HG02938 (cell line): ENCODE measurements around the gene KCNH2.

Source experiments
- ATAC-seq: cut with Tn5 transposase; IDR thresholded peaks from one replicate; pipeline ENCODE4 v1.9.1; 2021; ENCODE audit warnings: mild to moderate bottlenecking, moderate library complexity; ENCODE audit not compliant: unreplicated experiment

Gene KCNH2

GRCh38 chr7:150950496-150951180 is 27.5 kb downstream of the KCNH2 start:
- no peak for ATAC-seq

- no peak for ATAC-seq
These were observed 28.1 kb downstream of the KCNH2 start for GRCh38 chr7:150949971-150950491.

GRCh38 chr7:150949564-150949963 is 28.6 kb downstream of the KCNH2 start:
- no peak for ATAC-seq

GRCh38 chr7:150948791-150949251 is 29.3 kb downstream of the KCNH2 start:
- no peak for ATAC-seq

- no peak for ATAC-seq
These were observed 30.1 kb downstream of the KCNH2 start for GRCh38 chr7:150947761-150948651.

- no peak for ATAC-seq
These were observed 30.8 kb downstream of the KCNH2 start for GRCh38 chr7:150947241-150947745.

- ATAC-seq: no peak
These were observed 31.5 kb downstream of the KCNH2 start for GRCh38 chr7:150946421-150947240.

- ATAC-seq: no peak
These were observed 32.2 kb downstream of the KCNH2 start for GRCh38 chr7:150945853-150946420.

- no peak for ATAC-seq
These were observed 32.8 kb downstream of the KCNH2 start for GRCh38 chr7:150945171-150945852.

- ATAC-seq: no peak
These were observed 33.8 kb downstream of the KCNH2 start for GRCh38 chr7:150944066-150945042.

GRCh38 chr7:150943453-150943814 is 34.7 kb downstream of the KCNH2 start:
- ATAC-seq: no peak

- ATAC-seq: no peak
These were observed 35.3 kb downstream of the KCNH2 start for GRCh38 chr7:150942591-150943452.

GRCh38 chr7:150942001-150942590 is 36.0 kb downstream of the KCNH2 start:
- no peak for ATAC-seq

GRCh38 chr7:150941351-150942000 is 36.6 kb downstream of the KCNH2 start:
- no peak for ATAC-seq

GRCh38 chr7:150940431-150941102 is 37.6 kb downstream of the KCNH2 start:
- no peak for ATAC-seq

- no peak for ATAC-seq
These were observed 38.7 kb downstream of the KCNH2 start for GRCh38 chr7:150939466-150939865.
